HFFc6 (cell line): ENCODE data around the gene OR4E2. TPM values are rescaled to one million over a fixed set of nuclear protein-coding genes. Genes with fewer than 3 reads are reported as not detected.
"Not testable (repeated sequence)": the region's sequence is repeated elsewhere in the genome, so short reads cannot be mapped to it uniquely, and the experiment has no call there.

Experiments used
- DNase-seq: peaks from one replicate; pipeline ENCODE4 v3.0.0-alpha.2; 2018
- H3K27ac Mint-ChIP-seq: 2 replicates; pipeline ENCODE4 v1.8.0; 2020; ENCODE audit warnings: mild to moderate bottlenecking, mixed read lengths
- H3K27me3 Mint-ChIP-seq: 2 replicates; pipeline ENCODE4 v1.8.0; 2021; ENCODE audit warnings: mild to moderate bottlenecking, moderate library complexity, mixed read lengths; ENCODE audit not compliant: insufficient read depth
- H3K36me3 Mint-ChIP-seq: 2 replicates; pipeline ENCODE4 v1.8.0; 2021; ENCODE audit warnings: low read depth, mixed read lengths
- H3K4me1 Mint-ChIP-seq: 2 replicates; pipeline ENCODE4 v1.8.0; 2020; ENCODE audit warnings: low read depth, mixed read lengths
- H3K4me3 Mint-ChIP-seq: 2 replicates; pipeline ENCODE4 v1.8.0; 2020; ENCODE audit warnings: mild to moderate bottlenecking, moderate library complexity, mixed read lengths
- H3K9me3 Mint-ChIP-seq: 2 replicates; pipeline ENCODE4 v1.8.0; 2020; ENCODE audit warnings: mild to moderate bottlenecking, mixed read lengths
- total RNA-seq, 6 experiments: library from RNA; stranded (reverse); fragmentation: NEBNext Ultra II Directional; extraction: Animal tissue kit (Norgen Biotek cat#: 25700); gene quantifications; 2 replicates in 1 of 6; 3 replicates in 5 of 6; pipeline ENCODE4 v1.2.3, GENCODE V29; 2021
- TF ChIP-seq, protein P1 (sequence below): fragments of 200-600 bp; sonication (generic); IDR thresholded peaks from 2 replicates; pipeline ENCODE4 v1.5.0; 2021; ENCODE audit warnings: antibody characterized with exemption, mild to moderate bottlenecking

Gene OR4E2
- total RNA-seq, 6 experiments from 2014 or later = not detected

DNA sequence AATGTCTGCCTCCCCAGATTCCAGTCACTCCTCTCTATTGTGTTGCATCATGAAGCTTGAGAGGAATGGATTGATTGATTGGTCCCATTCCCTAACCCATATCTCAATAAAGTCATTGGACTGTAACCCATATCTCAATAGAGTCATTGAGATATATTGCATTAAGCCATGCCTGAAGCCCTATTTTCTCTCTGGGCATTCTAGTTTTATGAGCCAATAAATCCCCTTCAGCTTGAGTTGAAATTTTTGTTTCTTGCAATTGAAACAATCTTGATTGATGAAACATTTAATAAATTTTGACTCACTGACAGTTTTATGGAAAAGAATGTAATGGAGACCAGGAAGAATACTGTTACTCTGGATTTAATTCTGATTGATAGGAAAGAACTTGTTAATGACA lies 40.8 kb downstream of the OR4E2 start:
- Mint-ChIP-seq H3K4me1 (no peaks in the 10 kb centered on the region), H3K9me3 (peaks cover 25% of the 10 kb centered on the region; the same call in 1 of the 2 replicates), H3K4me3 (no peak overlapping the region), H3K36me3 (no peaks in the 10 kb centered on the region; the same call in 1 of the 2 replicates), H3K27ac (no peak overlapping the region), H3K27me3 (no peaks in the 10 kb centered on the region; the same call in 1 of the 2 replicates)
- DNase-seq = no peak
- TF ChIP-seq, protein P1, sequence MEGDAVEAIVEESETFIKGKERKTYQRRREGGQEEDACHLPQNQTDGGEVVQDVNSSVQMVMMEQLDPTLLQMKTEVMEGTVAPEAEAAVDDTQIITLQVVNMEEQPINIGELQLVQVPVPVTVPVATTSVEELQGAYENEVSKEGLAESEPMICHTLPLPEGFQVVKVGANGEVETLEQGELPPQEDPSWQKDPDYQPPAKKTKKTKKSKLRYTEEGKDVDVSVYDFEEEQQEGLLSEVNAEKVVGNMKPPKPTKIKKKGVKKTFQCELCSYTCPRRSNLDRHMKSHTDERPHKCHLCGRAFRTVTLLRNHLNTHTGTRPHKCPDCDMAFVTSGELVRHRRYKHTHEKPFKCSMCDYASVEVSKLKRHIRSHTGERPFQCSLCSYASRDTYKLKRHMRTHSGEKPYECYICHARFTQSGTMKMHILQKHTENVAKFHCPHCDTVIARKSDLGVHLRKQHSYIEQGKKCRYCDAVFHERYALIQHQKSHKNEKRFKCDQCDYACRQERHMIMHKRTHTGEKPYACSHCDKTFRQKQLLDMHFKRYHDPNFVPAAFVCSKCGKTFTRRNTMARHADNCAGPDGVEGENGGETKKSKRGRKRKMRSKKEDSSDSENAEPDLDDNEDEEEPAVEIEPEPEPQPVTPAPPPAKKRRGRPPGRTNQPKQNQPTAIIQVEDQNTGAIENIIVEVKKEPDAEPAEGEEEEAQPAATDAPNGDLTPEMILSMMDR = no peak

DNA sequence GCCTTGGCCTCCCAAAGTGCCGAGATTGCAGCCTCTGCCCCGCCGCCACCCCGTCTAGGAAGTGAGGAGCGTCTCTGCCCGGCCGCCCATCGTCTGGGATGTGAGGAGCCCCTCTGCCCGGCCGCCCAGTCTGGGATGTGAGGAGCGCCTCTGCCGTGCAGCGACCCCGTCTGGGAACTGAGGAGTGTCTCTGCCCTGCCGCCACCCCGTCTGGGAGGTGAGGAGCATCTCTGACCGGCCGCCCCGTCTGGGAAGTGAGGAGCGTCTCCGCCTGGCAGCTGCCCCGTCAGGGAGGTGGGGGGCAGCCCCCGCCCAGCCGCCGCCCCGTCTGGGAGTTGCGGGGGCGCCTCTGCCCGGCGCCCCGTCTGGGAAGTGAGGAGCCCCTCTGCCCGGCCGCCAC lies 44.0 kb downstream of the OR4E2 start:
- not testable (repeated sequence) for H3K36me3 Mint-ChIP-seq, DNase-seq, H3K4me3 Mint-ChIP-seq, H3K27me3 Mint-ChIP-seq, H3K4me1 Mint-ChIP-seq, H3K27ac Mint-ChIP-seq
- H3K9me3 Mint-ChIP-seq = peaks cover 20% of the 10 kb centered on the region

DNA sequence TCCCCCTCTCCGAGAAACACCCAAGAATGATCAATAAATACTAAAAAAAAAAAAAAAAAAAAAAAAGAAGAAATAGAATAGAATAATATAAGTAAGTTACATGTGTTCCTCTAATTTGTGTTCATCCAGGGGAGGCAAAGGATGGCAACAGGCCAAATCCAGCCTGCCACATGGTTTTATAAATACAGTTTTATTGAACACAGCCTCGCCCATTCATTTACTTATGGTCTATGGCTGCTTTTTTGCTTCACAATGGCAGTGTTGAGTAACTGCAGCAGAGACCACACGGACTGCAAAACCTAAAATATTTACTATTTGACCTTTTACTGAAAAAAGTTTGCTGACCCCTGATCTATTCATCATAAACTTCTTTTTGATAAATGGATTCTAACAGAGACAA lies 44.9 kb downstream of the OR4E2 start:
- H3K36me3 Mint-ChIP-seq, H3K27me3 Mint-ChIP-seq, DNase-seq, H3K27ac Mint-ChIP-seq, H3K4me1 Mint-ChIP-seq, H3K4me3 Mint-ChIP-seq: not testable (repeated sequence)
- peaks cover 19% of the 10 kb centered on the region for H3K9me3 Mint-ChIP-seq

DNA sequence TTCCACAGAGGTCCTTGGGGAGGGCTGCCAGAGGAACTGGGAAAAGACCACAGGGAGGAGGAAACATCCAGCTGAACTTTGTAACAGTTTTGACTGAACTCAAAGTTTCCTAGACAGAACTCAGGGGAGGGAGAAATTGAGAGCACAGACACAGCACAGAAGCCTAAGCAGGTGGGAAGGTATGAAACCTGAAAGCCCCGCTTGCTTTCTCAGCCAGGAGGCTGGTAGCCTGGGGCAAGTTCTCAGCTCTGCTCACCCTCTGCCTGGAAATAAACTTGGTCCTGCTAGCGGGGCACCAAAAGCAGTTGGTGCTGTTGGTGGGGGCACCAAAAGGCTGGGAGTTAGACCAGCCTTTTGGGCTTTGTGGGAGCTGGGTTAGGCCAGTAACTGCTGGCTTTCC lies 45.9 kb downstream of the OR4E2 start:
- TF ChIP-seq, protein P1 = no peak
- peaks cover 4% of the 10 kb centered on the region; the same call in 1 of the 2 replicates for H3K36me3 Mint-ChIP-seq
- H3K4me1 Mint-ChIP-seq = no peaks in the 10 kb centered on the region
- DNase-seq = no peak
- H3K9me3 Mint-ChIP-seq = peaks cover 16% of the 10 kb centered on the region
- H3K4me3 Mint-ChIP-seq = no peak overlapping the region
- no peak overlapping the region for H3K27ac Mint-ChIP-seq
- H3K27me3 Mint-ChIP-seq = no peaks in the 10 kb centered on the region; the same call in 1 of the 2 replicates

DNA sequence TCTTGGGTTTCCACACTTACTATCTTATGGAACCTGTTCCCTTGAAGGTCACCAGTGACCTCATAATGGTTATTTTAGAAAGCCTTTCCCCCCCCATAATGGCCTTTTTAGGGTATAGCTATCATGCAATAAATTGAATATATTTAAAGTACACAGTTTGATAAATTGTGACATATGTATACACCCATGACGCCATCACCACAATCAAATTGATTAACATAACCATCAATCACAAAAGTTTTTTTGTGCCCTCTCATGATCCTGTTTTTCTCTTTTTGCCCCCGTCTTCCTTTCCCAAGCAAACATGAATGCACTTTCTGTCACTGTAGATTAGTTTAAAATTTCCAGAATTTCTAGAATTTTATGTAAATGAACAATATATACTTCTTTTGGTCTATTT lies 48.7 kb downstream of the OR4E2 start:
- Mint-ChIP-seq H3K27ac (no peak overlapping the region), H3K9me3 (peaks cover 28% of the 10 kb centered on the region), H3K4me1 (no peaks in the 10 kb centered on the region), H3K36me3 (peaks cover 4% of the 10 kb centered on the region; the same call in 1 of the 2 replicates), H3K27me3 (no peaks in the 10 kb centered on the region), H3K4me3 (no peak overlapping the region)
- TF ChIP-seq, protein P1 = no peak
- no peak for DNase-seq

DNA sequence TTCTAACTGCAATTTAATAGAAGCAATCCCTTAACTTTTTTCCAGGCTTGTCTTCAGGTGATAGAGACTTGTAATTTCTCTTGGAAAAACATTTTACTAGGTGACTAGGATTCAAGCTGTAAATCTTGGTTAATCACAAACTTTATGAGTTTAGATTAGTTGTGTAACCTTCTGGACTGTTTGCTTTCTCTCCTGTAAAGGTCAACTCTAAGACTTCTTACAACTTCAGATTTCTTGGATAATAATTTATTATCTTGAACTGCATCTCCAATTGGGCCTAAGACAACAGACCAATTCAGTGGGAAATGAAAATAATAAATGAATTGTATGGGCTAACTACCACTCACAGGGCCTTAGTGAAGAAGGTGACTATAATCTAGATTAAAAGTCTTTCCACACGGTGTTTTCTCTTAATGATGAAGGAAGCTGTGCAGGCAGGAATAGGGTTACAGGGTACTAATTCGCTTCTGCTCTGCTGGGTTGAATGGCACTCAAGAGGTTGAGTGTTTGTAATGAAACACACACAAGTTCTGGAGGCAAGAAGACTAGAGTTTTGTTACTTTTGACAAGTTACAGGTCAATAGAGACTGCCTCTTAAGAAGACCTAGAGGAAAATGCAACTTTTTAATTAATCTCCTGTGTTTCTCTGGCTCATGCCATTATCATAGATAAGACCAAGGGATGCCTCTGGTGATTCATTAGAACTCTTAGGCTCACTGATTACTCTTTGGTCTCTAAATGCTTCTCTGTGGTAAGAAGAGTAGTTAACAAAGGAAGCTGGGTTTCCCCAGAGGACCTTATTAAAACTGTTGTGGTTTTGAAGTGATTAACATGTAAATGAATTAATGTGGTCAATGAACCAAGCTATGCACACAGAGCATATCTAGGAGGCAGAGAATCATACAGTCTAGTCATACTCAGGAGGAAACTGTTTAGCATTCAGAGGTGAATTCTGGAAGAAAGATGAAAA lies 50.0 kb downstream of the OR4E2 start:
- TF ChIP-seq, protein P1 = no peak
- Mint-ChIP-seq H3K4me1 (no peaks in the 10 kb centered on the region), H3K27ac (no peak overlapping the region), H3K36me3 (peaks cover 4% of the 10 kb centered on the region; the same call in 1 of the 2 replicates), H3K9me3 (peaks cover 36% of the 10 kb centered on the region), H3K4me3 (no peak overlapping the region), H3K27me3 (no peaks in the 10 kb centered on the region)
- no peak for DNase-seq
